ENCODE measurements around the gene FOXS1.

Gene FOXS1

DNA sequence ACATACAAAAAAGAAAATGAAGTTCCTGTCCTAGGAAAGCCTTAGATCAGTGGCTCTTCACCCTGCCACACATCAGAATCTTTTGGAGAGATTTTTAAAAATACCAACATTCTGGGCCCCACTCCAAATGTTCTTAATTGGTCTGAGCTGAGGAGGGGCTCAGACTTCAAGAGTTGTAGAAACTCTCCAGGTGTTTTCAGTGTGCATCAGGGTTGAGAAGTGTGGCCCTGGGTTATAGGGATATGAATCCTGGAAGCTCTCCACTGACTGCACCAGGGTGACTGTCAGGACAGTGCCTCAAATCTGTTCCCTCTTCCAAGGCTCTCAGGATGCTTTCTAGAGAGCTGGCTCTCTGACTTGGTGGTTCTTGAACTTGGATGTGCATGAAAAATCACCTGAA is 31.8 kb downstream of the FOXS1 start:
- no peak overlapping the region for H3K4me3 ChIP-seq (ENCODE audit: low read length)
- H3K9ac ChIP-seq (ENCODE audit: low read length) = no peak overlapping the region
- no peak for TF ChIP-seq EZH2phosphoT487 (IDR thresholded peaks at IDR 0.05; ENCODE audit: low read length)
- no peaks in the 10 kb centered on the region for H4K20me1 ChIP-seq (ENCODE audit: insufficient read depth, low read length)
- no peak overlapping the region for H3K4me2 ChIP-seq (ENCODE audit: low read depth, low read length)
- no peak overlapping the region for H3K27ac ChIP-seq (ENCODE audit: low read length)
- no peaks in the 10 kb centered on the region for H3F3A ChIP-seq (ENCODE audit: insufficient read depth, low read length)
- no peaks in the 10 kb centered on the region for H3K27me3 ChIP-seq (replicated peaks; ENCODE audit: insufficient read depth, low read length)
- H2AFZ ChIP-seq (ENCODE audit: low read length) = no peak overlapping the region
- DNase-seq = no peak
- H3K4me1 ChIP-seq (ENCODE audit: low read length) = no peaks in the 10 kb centered on the region
- H3K36me3 ChIP-seq (replicated peaks; ENCODE audit: insufficient read depth, low read length) = no peaks in the 10 kb centered on the region
- H3K9me3 ChIP-seq (replicated peaks; ENCODE audit: insufficient read depth, low read length) = no peaks in the 10 kb centered on the region
- no peaks in the 10 kb centered on the region for H3K79me2 ChIP-seq (ENCODE audit: low read length)
- H3K9me2 ChIP-seq (replicated peaks; ENCODE audit: insufficient read depth, low read length) = no peaks in the 10 kb centered on the region

DNA sequence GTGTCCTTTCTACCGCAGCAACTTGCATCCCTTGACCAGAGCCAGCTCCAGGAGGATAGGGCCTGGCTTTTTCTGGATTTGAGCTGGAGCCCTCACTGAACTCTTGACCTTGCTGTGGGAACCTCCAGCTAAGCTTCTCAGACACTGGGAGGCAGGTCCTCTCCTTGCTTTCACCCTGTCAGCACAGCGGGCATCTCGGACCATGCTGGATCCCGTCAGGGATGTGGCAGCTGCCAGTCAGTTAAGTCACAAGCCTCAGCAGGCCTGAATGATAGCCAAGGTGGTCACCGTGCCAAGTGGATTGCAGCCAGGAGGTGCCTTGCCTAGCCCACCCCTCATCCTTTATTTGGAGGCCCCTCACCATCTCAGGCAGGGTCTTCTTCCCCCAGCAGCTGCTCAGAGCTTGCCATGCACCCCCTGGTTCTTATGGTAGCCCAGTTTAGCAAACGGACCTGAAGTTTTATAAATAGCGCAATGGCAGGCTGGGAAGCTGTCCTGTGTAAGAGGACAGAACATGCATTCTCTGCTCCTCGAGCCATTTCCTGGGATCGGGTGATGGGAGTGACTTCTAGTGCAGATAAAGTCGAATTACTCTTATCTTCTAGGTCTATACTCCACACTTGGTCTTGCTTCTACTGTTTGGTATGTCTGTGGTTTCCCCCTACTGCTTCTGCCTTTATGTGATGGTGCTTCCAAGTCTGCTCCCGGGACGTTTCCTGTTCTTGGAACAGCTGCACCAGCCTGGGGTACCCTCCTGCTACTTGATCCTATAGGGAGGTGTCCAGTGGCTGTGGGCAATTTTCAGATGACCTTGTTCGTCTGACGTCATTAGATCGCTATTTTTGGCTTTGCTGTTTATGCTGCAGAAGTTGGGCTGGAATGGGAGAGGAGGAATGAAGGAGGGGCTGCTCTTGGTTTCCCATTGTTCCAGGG is 33.3 kb downstream of the FOXS1 start:
- no peaks in the 10 kb centered on the region for H3F3A ChIP-seq (ENCODE audit: insufficient read depth, low read length)
- no peaks in the 10 kb centered on the region for H3K79me2 ChIP-seq (ENCODE audit: low read length)
- no peaks in the 10 kb centered on the region for H3K9me2 ChIP-seq (replicated peaks; ENCODE audit: insufficient read depth, low read length)
- no peaks in the 10 kb centered on the region for H3K36me3 ChIP-seq (replicated peaks; ENCODE audit: insufficient read depth, low read length)
- no peak overlapping the region for H3K4me2 ChIP-seq (ENCODE audit: low read depth, low read length)
- no peak overlapping the region for H3K4me3 ChIP-seq (ENCODE audit: low read length)
- no peaks in the 10 kb centered on the region for H3K4me1 ChIP-seq (ENCODE audit: low read length)
- H3K9me3 ChIP-seq (replicated peaks; ENCODE audit: insufficient read depth, low read length) = no peaks in the 10 kb centered on the region
- H3K9ac ChIP-seq (ENCODE audit: low read length) = no peak overlapping the region
- no peak overlapping the region for H3K27ac ChIP-seq (ENCODE audit: low read length)
- TF ChIP-seq EZH2phosphoT487 (IDR thresholded peaks at IDR 0.05; ENCODE audit: low read length) = no peak
- no peak for TF ChIP-seq EZH2 (optimal IDR thresholded peaks at IDR 0.05; ENCODE audit: low read depth, low read length)
- TF ChIP-seq, protein P1, sequence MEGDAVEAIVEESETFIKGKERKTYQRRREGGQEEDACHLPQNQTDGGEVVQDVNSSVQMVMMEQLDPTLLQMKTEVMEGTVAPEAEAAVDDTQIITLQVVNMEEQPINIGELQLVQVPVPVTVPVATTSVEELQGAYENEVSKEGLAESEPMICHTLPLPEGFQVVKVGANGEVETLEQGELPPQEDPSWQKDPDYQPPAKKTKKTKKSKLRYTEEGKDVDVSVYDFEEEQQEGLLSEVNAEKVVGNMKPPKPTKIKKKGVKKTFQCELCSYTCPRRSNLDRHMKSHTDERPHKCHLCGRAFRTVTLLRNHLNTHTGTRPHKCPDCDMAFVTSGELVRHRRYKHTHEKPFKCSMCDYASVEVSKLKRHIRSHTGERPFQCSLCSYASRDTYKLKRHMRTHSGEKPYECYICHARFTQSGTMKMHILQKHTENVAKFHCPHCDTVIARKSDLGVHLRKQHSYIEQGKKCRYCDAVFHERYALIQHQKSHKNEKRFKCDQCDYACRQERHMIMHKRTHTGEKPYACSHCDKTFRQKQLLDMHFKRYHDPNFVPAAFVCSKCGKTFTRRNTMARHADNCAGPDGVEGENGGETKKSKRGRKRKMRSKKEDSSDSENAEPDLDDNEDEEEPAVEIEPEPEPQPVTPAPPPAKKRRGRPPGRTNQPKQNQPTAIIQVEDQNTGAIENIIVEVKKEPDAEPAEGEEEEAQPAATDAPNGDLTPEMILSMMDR (IDR thresholded peaks at IDR 0.05; ENCODE audit: low read length) = no peak
- no peaks in the 10 kb centered on the region for H3K27me3 ChIP-seq (replicated peaks; ENCODE audit: insufficient read depth, low read length)
- H2AFZ ChIP-seq (ENCODE audit: low read length) = no peak overlapping the region
- DNase-seq = no peak
- H4K20me1 ChIP-seq (ENCODE audit: insufficient read depth, low read length) = no peaks in the 10 kb centered on the region

DNA sequence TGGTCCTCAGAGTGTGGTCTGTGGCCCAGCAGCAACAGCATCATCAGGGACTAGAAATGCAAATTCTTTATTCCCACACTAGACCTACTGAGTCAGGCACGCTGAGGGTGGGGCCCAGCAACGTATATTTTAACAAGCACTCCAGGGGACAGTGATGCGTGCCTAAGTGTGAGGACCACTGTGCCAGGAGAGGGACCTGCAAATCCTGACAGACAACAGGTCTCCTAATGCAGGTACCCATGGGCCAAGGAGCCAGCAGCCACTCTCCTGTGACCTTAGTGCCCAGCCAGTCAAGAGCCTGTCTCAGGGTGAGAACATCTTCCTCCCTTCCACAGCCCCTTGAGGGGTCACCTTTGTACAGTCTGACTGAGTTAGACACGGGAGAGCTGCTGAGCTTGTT is 34.2 kb downstream of the FOXS1 start:
- Histone ChIP-seq H3K4me3 (ENCODE audit: low read length) (no peak overlapping the region), H3F3A (ENCODE audit: insufficient read depth, low read length) (no peaks in the 10 kb centered on the region), H3K9me3 (replicated peaks; ENCODE audit: insufficient read depth, low read length) (no peaks in the 10 kb centered on the region), H3K27me3 (replicated peaks; ENCODE audit: insufficient read depth, low read length) (no peaks in the 10 kb centered on the region), H3K27ac (ENCODE audit: low read length) (no peak overlapping the region), H3K79me2 (ENCODE audit: low read length) (no peaks in the 10 kb centered on the region), H3K9me2 (replicated peaks; ENCODE audit: insufficient read depth, low read length) (no peaks in the 10 kb centered on the region), H3K36me3 (replicated peaks; ENCODE audit: insufficient read depth, low read length) (no peaks in the 10 kb centered on the region), H3K9ac (ENCODE audit: low read length) (no peak overlapping the region), H4K20me1 (ENCODE audit: insufficient read depth, low read length) (no peaks in the 10 kb centered on the region), H3K4me2 (ENCODE audit: low read depth, low read length) (no peak overlapping the region), H3K4me1 (ENCODE audit: low read length) (no peaks in the 10 kb centered on the region), H2AFZ (ENCODE audit: low read length) (no peak overlapping the region)
- DNase-seq = no peak
- TF ChIP-seq, protein P1 (IDR thresholded peaks at IDR 0.05; ENCODE audit: low read length) = no peak

DNA sequence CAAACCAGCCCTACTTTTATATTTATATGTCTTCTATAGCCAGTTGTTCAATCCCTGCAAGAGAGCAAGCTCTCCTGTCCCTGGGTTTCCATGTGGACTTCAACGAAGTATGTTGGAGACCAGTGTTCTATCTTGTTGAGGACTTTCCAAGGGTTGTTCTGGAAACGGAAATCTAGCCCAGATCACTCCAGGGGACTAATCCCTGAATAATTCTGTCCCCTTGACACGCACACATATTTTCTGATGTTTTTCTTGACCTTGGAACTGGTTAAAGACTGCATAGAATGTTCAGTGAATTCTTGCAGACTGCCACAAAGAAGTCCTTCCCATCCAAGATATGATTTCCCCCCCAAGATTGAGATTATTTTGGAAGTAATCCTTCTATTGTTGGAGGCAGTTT is 35.7 kb downstream of the FOXS1 start:
- Histone ChIP-seq H3K4me2 (ENCODE audit: low read depth, low read length) (no peak overlapping the region), H3K9me3 (replicated peaks; ENCODE audit: insufficient read depth, low read length) (no peaks in the 10 kb centered on the region), H3K4me3 (ENCODE audit: low read length) (no peak overlapping the region), H3K9ac (ENCODE audit: low read length) (no peak overlapping the region), H3K27ac (ENCODE audit: low read length) (no peak overlapping the region), H3K27me3 (replicated peaks; ENCODE audit: insufficient read depth, low read length) (no peaks in the 10 kb centered on the region), H3K4me1 (ENCODE audit: low read length) (no peaks in the 10 kb centered on the region), H3F3A (ENCODE audit: insufficient read depth, low read length) (no peaks in the 10 kb centered on the region), H3K9me2 (replicated peaks; ENCODE audit: insufficient read depth, low read length) (no peaks in the 10 kb centered on the region), H3K79me2 (ENCODE audit: low read length) (no peaks in the 10 kb centered on the region), H2AFZ (ENCODE audit: low read length) (no peak overlapping the region), H4K20me1 (ENCODE audit: insufficient read depth, low read length) (no peaks in the 10 kb centered on the region), H3K36me3 (replicated peaks; ENCODE audit: insufficient read depth, low read length) (no peaks in the 10 kb centered on the region)
- DNase-seq = no peak
- no peak for TF ChIP-seq EZH2phosphoT487 (IDR thresholded peaks at IDR 0.05; ENCODE audit: low read length)
- no peak for TF ChIP-seq EZH2 (optimal IDR thresholded peaks at IDR 0.05; ENCODE audit: low read depth, low read length)
- TF ChIP-seq, protein P1 (IDR thresholded peaks at IDR 0.05; ENCODE audit: low read length) = no peak

Data from MM.1S (cell line).